CD14-positive monocyte (primary cell): ENCODE results near the gene CNIH1. TPM values are rescaled to one million over a fixed set of nuclear protein-coding genes. Genes with fewer than 3 reads are reported as not detected.
"Not testable (repeated sequence)": the region's sequence is repeated elsewhere in the genome, so short reads cannot be mapped to it uniquely, and the experiment has no call there.

Experiments
- DNase-seq, 3 donors: peaks; one replicate each; pipeline ENCODE4 v3.0.0-alpha.2; 2011 to 2022
- H2AFZ ChIP-seq: 2 replicates; pipeline ENCODE4 v1.6.0; 2012; ENCODE audit warnings: mild to moderate bottlenecking, low read depth, low read length, inconsistent platforms; ENCODE audit not compliant: insufficient read depth, poor library complexity, severe bottlenecking
- H3K27ac ChIP-seq, 2 donors: 1 replicate in 1 of 2; 2 replicates in 1 of 2; pipeline ENCODE4 v1.5.1; 2012 to 2013; ENCODE audit warnings: low read length in 2 of 2, control low read depth in 1 of 2, inconsistent platforms in 1 of 2, low read depth in 1 of 2, mild to moderate bottlenecking in 1 of 2
- H3K27me3 ChIP-seq, 2 donors: one replicate each; pipeline versions ENCODE4 v1.6.0 to v1.6.1; 2011 to 2013; ENCODE audit warnings: low read length in 2 of 2; ENCODE audit not compliant: control insufficient read depth in 2 of 2, insufficient read depth in 2 of 2
- H3K36me3 ChIP-seq, 2 donors: replicated peaks in 1 of 2; 1 replicate in 1 of 2; 2 replicates in 1 of 2; pipeline versions ENCODE4 v1.5.1 to v1.6.1; 2012 to 2013; ENCODE audit warnings: low read length in 2 of 2, control low read depth in 1 of 2, inconsistent platforms in 1 of 2, mild to moderate bottlenecking in 1 of 2; ENCODE audit not compliant: insufficient read depth in 2 of 2, control insufficient read depth in 1 of 2
- H3K4me1 ChIP-seq, 2 donors: 1 replicate in 1 of 2; 2 replicates in 1 of 2; pipeline versions ENCODE4 v1.5.1 to v1.6.1; 2012 to 2013; ENCODE audit warnings: low read length in 2 of 2, control low read depth in 1 of 2, inconsistent platforms in 1 of 2, mild to moderate bottlenecking in 1 of 2, moderate library complexity in 1 of 2; ENCODE audit not compliant: insufficient read depth in 2 of 2, control insufficient read depth in 1 of 2
- H3K4me2 ChIP-seq: replicated peaks from 2 replicates; pipeline ENCODE3; 2012; ENCODE audit warnings: low read length, moderate library complexity, mild to moderate bottlenecking; ENCODE audit not compliant: poor library complexity, severe bottlenecking; ENCODE audit errors: extremely low read depth
- H3K4me3 ChIP-seq, 3 experiments: fragments of 200-600 bp in 1 of 3; sonication (generic) in 1 of 3; replicated peaks in 1 of 3; 1 replicate in 2 of 3; 2 replicates in 1 of 3; pipeline ENCODE4 v1.5.1; 2011 to 2013; ENCODE audit warnings: low read length in 3 of 3, mild to moderate bottlenecking in 3 of 3, control low read depth in 2 of 3, low read depth in 2 of 3, inconsistent platforms in 1 of 3, moderate library complexity in 1 of 3
- H3K79me2 ChIP-seq: 2 replicates; pipeline ENCODE4 v1.6.0; 2012; ENCODE audit warnings: mild to moderate bottlenecking, control low read depth, inconsistent platforms, low read length, moderate library complexity; ENCODE audit not compliant: insufficient read depth
- H3K9ac ChIP-seq: 2 replicates; pipeline ENCODE4 v1.6.0; 2017; ENCODE audit warnings: low read length, mild to moderate bottlenecking; ENCODE audit not compliant: insufficient read depth, poor library complexity, severe bottlenecking
- H3K9me3 ChIP-seq, 2 donors: replicated peaks in 1 of 2; 1 replicate in 1 of 2; 2 replicates in 1 of 2; pipeline versions ENCODE4 v1.5.1 to v1.6.1; 2012 to 2013; ENCODE audit warnings: low read length in 2 of 2, control low read depth in 1 of 2; ENCODE audit not compliant: control insufficient read depth in 1 of 2, insufficient read depth in 1 of 2
- H4K20me1 ChIP-seq: 2 replicates; pipeline ENCODE4 v1.6.0; 2012; ENCODE audit warnings: mild to moderate bottlenecking, low read length, control low read depth, moderate library complexity; ENCODE audit not compliant: insufficient read depth
- H3K27ac Mint-ChIP-seq, 7 donors: one replicate each; pipeline ENCODE4 v1.8.0; 2020; ENCODE audit warnings: mild to moderate bottlenecking in 7 of 7, mixed read lengths in 7 of 7, moderate library complexity in 6 of 7, inconsistent platforms in 2 of 7
- H3K27me3 Mint-ChIP-seq, 3 donors: one replicate each; pipeline ENCODE4 v1.8.0; 2021 to 2022; ENCODE audit warnings: low read depth in 3 of 3, mild to moderate bottlenecking in 3 of 3, mixed read lengths in 3 of 3, moderate library complexity in 3 of 3, inconsistent platforms in 1 of 3
- H3K36me3 Mint-ChIP-seq, 2 donors: one replicate each; pipeline ENCODE4 v1.8.0; 2020; ENCODE audit warnings: mixed read lengths in 2 of 2, inconsistent platforms in 1 of 2, mild to moderate bottlenecking in 1 of 2
- H3K4me1 Mint-ChIP-seq: one replicate; pipeline ENCODE4 v1.8.0; 2020; ENCODE audit warnings: mild to moderate bottlenecking, mixed read lengths
- H3K4me3 Mint-ChIP-seq, 2 donors: one replicate each; pipeline ENCODE4 v1.8.0; 2020; ENCODE audit warnings: mild to moderate bottlenecking in 2 of 2, mixed read lengths in 2 of 2, moderate library complexity in 1 of 2
- H3K9me3 Mint-ChIP-seq, 7 donors: one replicate each; pipeline ENCODE4 v1.8.0; 2020 to 2022; ENCODE audit warnings: mixed read lengths in 7 of 7, mild to moderate bottlenecking in 6 of 7, moderate library complexity in 6 of 7, inconsistent platforms in 2 of 7
- CTCF ChIP-seq: fragments of 200-600 bp; IDR thresholded peaks from one replicate; pipeline ENCODE4 v1.8.0; 2022; ENCODE audit warnings: antibody characterized with exemption, mild to moderate bottlenecking
- WGBS: methylation state at CpG from one replicate; pipeline ENCODE4 v1.1.5; 2013; ENCODE audit warnings: missing lambda C conversion rate; ENCODE audit not compliant: insufficient coverage; 5-methylcytosine and 5-hydroxymethylcytosine counted together
- intact Hi-C, 2 donors: fragments of 100-400 bp; cut with micrococcal nuclease; formaldehyde crosslinking; loops; one replicate each; pipeline versions ENCODE4 v1.15.0 to v1.15.1; 2023
- polyA plus RNA-seq, 3 donors: library from polyadenylated mRNA; depleted of rRNA in 1 of 3; unstranded in 2 of 3; stranded (reverse) in 1 of 3; fragments of 300-500 nt in 2 of 3; fragments of >200 nt in 1 of 3; fragmentation: Illumina TruSeq in 2 of 3; gene quantifications; 1 replicate in 2 of 3; 2 replicates in 1 of 3; pipeline ENCODE4 v1.2.3, GENCODE V29; 2012 to 2021

CNIH1 gene
- polyA plus RNA-seq, 3 donors: 109 to 162 (median 138) TPM

DNA sequence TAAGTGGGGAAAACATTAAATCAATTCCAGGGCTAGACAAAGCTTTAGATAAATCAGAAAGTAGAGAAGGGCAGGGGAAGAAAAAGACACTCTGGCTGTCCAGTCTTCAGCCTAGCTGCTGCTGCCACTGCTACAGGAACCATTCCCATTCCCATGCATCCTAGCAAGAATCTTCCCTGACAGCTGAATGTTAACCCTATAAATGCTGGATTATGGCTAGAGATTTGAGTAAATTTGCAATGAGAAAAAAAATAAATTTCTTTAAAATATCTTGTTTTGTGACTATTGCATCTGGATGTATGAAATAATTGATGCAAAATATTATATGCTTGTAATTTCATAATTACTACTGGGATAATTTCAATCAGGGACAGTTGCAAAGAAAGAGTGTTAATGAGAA lies 59.4 kb downstream of the CNIH1 start:
- intact Hi-C loops: no loop called here
- peaks cover 0 to 2% (median 0%) of the 10 kb centered on the region in 7 donors for H3K9me3 Mint-ChIP-seq

GRCh38 chr14:54380558-54380957 lies 60.6 kb downstream of the CNIH1 start:
- H3K27me3 Mint-ChIP-seq, H3K4me2 ChIP-seq, H3K36me3 ChIP-seq, H3K27ac ChIP-seq, H3K4me3 Mint-ChIP-seq, H3K79me2 ChIP-seq, H3K4me1 ChIP-seq, H3K36me3 Mint-ChIP-seq, H3K9me3 ChIP-seq, H3K4me3 ChIP-seq, H3K27ac Mint-ChIP-seq, DNase-seq, H3K9me3 Mint-ChIP-seq, intact Hi-C loops, H3K4me1 Mint-ChIP-seq, H3K27me3 ChIP-seq, H4K20me1 ChIP-seq, H2AFZ ChIP-seq, H3K9ac ChIP-seq: not testable (repeated sequence)
- WGBS: no CpG with 5 or more reads among the region's 3 CpGs

More for the DNA sequence above, 59.4 kb downstream of the CNIH1 start:
- Histone ChIP-seq H3K4me2 (no peak overlapping the region), H3K9me3 (no peaks in the 10 kb centered on the region), H3K79me2 (no peaks in the 10 kb centered on the region), H3K9ac (no peak overlapping the region), H3K27ac (no peak overlapping the region), H3K27me3 (no peaks in the 10 kb centered on the region), H2AFZ (no peak overlapping the region), H3K4me3 (no peak overlapping the region), H3K36me3 (no peaks in the 10 kb centered on the region), H3K4me1 (no peaks in the 10 kb centered on the region), H4K20me1 (no peaks in the 10 kb centered on the region)
- Mint-ChIP-seq H3K27ac (no peak overlapping the region), H3K27me3 (peaks cover 0 to 3% (median 0%) of the 10 kb centered on the region in 3 donors), H3K4me1 (peaks cover 10% of the 10 kb centered on the region), H3K36me3 (no peaks in the 10 kb centered on the region), H3K4me3 (no peak overlapping the region)
- DNase-seq: no peak
- no peak for TF ChIP-seq CTCF

- H3K4me2 ChIP-seq, H3K36me3 Mint-ChIP-seq, H3K4me1 ChIP-seq, H3K36me3 ChIP-seq, H3K9me3 ChIP-seq, intact Hi-C loops, H3K27ac Mint-ChIP-seq, H3K4me3 ChIP-seq, H3K27ac ChIP-seq, H3K9me3 Mint-ChIP-seq, H3K27me3 ChIP-seq, DNase-seq, H4K20me1 ChIP-seq, H3K79me2 ChIP-seq, H3K27me3 Mint-ChIP-seq, H3K4me1 Mint-ChIP-seq, H3K4me3 Mint-ChIP-seq, H2AFZ ChIP-seq, H3K9ac ChIP-seq: not testable (repeated sequence)
- WGBS: 100% methylated on average over 2 of the region's 5 CpGs
Measured at GRCh38 chr14:54378893-54379292, 62.3 kb downstream of the CNIH1 start.
